Measurements from ENCODE around the gene MPO. TPM values are rescaled to one million over a fixed set of nuclear protein-coding genes. Genes with fewer than 3 reads are reported as not detected.

MPO gene
- total RNA-seq, 1 donor from 2014 or later = not detected

DNA sequence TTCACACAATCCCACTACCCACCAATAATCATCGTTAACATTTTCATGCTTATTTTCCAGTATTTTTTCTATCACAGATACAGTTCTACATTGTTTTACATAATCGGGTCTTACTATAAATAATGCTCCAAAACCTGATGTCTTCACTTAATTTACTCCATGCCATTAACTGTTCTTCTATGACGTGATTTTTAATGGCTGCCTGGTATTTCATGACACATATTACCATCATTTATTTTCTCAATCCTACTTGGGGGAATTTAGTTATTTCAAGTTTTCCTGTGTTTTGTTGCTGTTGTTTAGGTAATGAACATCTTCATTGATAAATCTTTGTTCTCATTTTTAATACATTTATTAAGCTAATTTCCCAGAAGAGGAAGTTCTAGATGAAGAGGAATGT, 27.7 kb downstream of the MPO start:
- no peaks in the 10 kb centered on the region for H3K36me3 Mint-ChIP-seq (ENCODE audit: unreplicated experiment)
- no peak for DNase-seq (ENCODE audit: extremely low spot score, unreplicated experiment)
- TF ChIP-seq, protein P1, sequence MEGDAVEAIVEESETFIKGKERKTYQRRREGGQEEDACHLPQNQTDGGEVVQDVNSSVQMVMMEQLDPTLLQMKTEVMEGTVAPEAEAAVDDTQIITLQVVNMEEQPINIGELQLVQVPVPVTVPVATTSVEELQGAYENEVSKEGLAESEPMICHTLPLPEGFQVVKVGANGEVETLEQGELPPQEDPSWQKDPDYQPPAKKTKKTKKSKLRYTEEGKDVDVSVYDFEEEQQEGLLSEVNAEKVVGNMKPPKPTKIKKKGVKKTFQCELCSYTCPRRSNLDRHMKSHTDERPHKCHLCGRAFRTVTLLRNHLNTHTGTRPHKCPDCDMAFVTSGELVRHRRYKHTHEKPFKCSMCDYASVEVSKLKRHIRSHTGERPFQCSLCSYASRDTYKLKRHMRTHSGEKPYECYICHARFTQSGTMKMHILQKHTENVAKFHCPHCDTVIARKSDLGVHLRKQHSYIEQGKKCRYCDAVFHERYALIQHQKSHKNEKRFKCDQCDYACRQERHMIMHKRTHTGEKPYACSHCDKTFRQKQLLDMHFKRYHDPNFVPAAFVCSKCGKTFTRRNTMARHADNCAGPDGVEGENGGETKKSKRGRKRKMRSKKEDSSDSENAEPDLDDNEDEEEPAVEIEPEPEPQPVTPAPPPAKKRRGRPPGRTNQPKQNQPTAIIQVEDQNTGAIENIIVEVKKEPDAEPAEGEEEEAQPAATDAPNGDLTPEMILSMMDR (IDR thresholded peaks at IDR 0.05) = no peak
- peaks cover 57% of the 10 kb centered on the region for H3K27me3 Mint-ChIP-seq (ENCODE audit: unreplicated experiment)
- peaks cover 2% of the 10 kb centered on the region for H3K4me1 Mint-ChIP-seq (ENCODE audit: unreplicated experiment)
- H3K9me3 Mint-ChIP-seq (ENCODE audit: unreplicated experiment) = no peaks in the 10 kb centered on the region
- no peak overlapping the region for H3K27ac Mint-ChIP-seq (ENCODE audit: unreplicated experiment)
- no peak overlapping the region for H3K4me3 Mint-ChIP-seq (ENCODE audit: unreplicated experiment)

DNA sequence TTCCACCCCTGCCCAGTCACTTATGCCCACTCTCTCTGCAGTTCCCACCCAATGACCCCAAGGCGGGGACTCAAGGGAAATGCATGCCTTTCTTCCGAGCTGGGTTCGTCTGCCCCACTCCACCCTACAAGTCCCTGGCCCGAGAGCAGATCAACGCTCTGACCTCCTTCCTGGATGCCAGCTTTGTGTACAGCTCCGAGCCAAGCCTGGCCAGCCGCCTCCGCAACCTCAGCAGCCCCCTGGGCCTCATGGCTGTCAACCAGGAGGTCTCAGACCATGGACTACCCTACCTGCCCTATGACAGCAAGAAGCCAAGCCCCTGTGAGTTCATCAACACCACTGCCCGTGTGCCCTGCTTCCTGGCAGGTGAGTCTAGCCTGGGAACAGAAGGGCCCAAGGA, 28.6 kb downstream of the MPO start:
- H3K36me3 Mint-ChIP-seq (ENCODE audit: unreplicated experiment) = no peaks in the 10 kb centered on the region
- no peaks in the 10 kb centered on the region for H3K9me3 Mint-ChIP-seq (ENCODE audit: unreplicated experiment)
- H3K4me3 Mint-ChIP-seq (ENCODE audit: unreplicated experiment) = no peak overlapping the region
- no peak overlapping the region for H3K27ac Mint-ChIP-seq (ENCODE audit: unreplicated experiment)
- peaks cover 2% of the 10 kb centered on the region for H3K4me1 Mint-ChIP-seq (ENCODE audit: unreplicated experiment)
- TF ChIP-seq, protein P1 (IDR thresholded peaks at IDR 0.05) = no peak
- H3K27me3 Mint-ChIP-seq (ENCODE audit: unreplicated experiment) = peaks cover 48% of the 10 kb centered on the region
- peak; percentile 71 for DNase-seq (ENCODE audit: extremely low spot score, unreplicated experiment)

DNA sequence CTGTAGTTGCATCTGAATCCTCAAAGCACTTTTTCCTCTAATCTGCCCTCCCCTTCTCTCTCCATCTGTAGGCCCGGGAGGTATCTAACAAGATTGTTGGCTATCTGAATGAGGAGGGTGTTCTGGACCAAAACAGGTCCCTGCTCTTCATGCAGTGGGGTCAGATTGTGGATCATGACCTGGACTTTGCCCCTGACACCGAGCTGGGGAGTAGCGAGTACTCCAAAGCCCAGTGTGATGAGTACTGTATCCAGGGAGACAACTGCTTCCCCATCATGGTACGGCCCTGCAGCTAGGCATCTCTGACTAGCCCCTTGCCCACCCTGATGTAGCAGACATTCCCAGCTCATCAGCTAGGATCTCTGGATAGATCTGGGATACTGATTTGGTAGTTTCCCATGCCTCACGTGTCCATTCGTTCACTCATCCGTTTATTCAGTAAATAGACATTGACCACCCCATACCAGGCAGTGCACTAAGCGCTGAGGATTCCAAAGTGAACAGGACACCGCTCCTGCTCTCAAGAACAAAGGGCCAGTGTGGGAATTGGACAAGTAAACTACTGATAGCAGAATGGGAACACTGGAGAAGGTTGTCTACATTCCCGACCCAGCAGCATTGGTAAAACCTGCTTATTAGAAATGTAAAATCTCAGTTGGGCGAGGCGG, 30.3 kb downstream of the MPO start:
- no peak overlapping the region for H3K4me3 Mint-ChIP-seq (ENCODE audit: unreplicated experiment)

DNA sequence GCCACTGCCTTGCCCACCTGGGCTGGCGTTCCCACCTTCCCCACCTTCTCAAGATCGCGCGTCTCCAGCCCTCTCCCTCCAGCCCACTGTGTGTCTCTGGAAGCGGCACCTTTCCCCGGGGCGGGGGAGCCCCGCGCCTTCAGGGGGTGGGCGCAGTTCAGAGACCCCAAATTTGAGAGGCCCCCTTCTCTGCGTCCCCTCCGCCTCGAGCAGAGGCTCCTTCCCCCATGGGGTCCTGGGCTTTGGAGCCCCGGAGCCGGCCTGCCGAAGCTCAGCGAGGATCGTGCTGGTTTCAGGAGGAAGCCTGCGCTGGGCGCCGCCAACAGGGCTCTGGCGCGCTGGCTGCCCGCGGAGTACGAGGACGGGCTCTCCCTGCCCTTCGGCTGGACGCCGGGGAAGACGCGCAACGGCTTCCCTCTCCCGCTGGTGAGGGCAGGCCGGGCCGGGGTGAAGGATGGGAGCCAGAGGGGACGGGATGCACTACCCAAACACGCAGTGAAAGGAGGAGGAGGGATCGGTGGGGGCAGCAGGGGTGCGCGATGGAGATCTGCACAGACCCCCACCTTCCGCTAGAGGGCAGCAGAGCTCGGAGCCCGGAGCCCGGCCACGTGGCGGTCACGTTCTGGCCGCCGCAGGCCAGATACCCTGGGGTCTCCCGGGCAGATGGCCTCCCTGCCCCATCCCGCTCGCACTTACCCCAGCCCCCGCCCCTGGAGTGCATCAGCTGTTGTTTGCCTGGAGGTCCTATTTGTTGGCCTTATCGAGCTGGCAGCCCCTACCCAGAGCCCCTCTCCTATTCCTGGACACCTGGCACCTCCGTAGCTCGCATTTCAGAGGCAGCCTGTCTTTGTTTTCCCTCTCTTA, 31.2 kb downstream of the MPO start:
- peak overlapping the region; percentile 70 for H3K4me3 Mint-ChIP-seq (ENCODE audit: unreplicated experiment)
- no peaks in the 10 kb centered on the region for H3K9me3 Mint-ChIP-seq (ENCODE audit: unreplicated experiment)
- DNase-seq (ENCODE audit: extremely low spot score, unreplicated experiment) = peak; percentile 88
- peaks cover 2% of the 10 kb centered on the region for H3K4me1 Mint-ChIP-seq (ENCODE audit: unreplicated experiment)
- no peak overlapping the region for H3K27ac Mint-ChIP-seq (ENCODE audit: unreplicated experiment)
- H3K27me3 Mint-ChIP-seq (ENCODE audit: unreplicated experiment) = peaks cover 53% of the 10 kb centered on the region
- TF ChIP-seq, protein P1 (IDR thresholded peaks at IDR 0.05) = peak; percentile 99
- no peaks in the 10 kb centered on the region for H3K36me3 Mint-ChIP-seq (ENCODE audit: unreplicated experiment)

More for the DNA sequence above, 30.3 kb downstream of the MPO start:
- no peak overlapping the region for H3K27ac Mint-ChIP-seq (ENCODE audit: unreplicated experiment)
- TF ChIP-seq, protein P1 (IDR thresholded peaks at IDR 0.05) = no peak
- no peaks in the 10 kb centered on the region for H3K36me3 Mint-ChIP-seq (ENCODE audit: unreplicated experiment)
- H3K4me1 Mint-ChIP-seq (ENCODE audit: unreplicated experiment) = peaks cover 2% of the 10 kb centered on the region
- peaks cover 53% of the 10 kb centered on the region for H3K27me3 Mint-ChIP-seq (ENCODE audit: unreplicated experiment)
- peak; percentile 38 for DNase-seq (ENCODE audit: extremely low spot score, unreplicated experiment)
- no peaks in the 10 kb centered on the region for H3K9me3 Mint-ChIP-seq (ENCODE audit: unreplicated experiment)

DNA sequence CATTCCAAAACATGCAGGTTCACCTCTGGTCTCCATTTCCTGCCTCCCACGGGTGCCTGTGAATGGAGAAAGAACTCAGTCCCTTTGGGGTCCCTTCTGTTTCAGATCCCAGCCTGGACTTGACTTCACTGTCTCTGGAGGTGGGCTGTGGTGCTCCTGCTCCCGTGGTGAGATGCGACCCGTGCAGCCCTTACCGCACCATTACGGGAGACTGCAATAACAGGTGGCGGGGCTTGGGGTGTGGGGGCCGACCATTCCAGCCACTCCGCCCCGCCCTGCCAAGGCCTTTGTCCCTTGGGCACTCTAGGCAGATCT, 31.8 kb downstream of the MPO start:
- TF ChIP-seq, protein P1 (IDR thresholded peaks at IDR 0.05) = no peak
- peaks cover 54% of the 10 kb centered on the region for H3K27me3 Mint-ChIP-seq (ENCODE audit: unreplicated experiment)
- no peak overlapping the region for H3K27ac Mint-ChIP-seq (ENCODE audit: unreplicated experiment)
- H3K36me3 Mint-ChIP-seq (ENCODE audit: unreplicated experiment) = no peaks in the 10 kb centered on the region
- DNase-seq (ENCODE audit: extremely low spot score, unreplicated experiment) = no peak
- H3K4me3 Mint-ChIP-seq (ENCODE audit: unreplicated experiment) = no peak overlapping the region
- H3K4me1 Mint-ChIP-seq (ENCODE audit: unreplicated experiment) = peaks cover 2% of the 10 kb centered on the region
- no peaks in the 10 kb centered on the region for H3K9me3 Mint-ChIP-seq (ENCODE audit: unreplicated experiment)
